Measurements from ENCODE around the gene VTA1.

DNA sequence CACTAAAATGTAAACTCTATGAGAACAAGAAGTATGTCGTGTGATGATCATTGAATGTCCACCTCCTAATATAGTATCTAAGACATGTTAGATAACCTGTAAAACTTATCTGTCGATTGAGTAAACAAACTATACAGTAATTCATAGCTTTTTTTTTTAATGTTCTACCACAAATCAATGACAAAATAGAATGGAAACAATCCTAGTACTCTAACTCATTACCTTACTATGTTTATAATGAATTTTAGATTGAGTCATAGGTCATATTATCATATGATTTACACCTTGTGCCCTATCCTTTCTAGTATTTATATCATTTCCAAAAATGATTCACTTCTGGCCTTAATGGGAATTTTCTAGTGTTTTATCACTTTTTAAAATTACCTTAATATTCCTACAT lies 6.1 kb downstream of the VTA1 start:
- TF ChIP-seq, protein P1, sequence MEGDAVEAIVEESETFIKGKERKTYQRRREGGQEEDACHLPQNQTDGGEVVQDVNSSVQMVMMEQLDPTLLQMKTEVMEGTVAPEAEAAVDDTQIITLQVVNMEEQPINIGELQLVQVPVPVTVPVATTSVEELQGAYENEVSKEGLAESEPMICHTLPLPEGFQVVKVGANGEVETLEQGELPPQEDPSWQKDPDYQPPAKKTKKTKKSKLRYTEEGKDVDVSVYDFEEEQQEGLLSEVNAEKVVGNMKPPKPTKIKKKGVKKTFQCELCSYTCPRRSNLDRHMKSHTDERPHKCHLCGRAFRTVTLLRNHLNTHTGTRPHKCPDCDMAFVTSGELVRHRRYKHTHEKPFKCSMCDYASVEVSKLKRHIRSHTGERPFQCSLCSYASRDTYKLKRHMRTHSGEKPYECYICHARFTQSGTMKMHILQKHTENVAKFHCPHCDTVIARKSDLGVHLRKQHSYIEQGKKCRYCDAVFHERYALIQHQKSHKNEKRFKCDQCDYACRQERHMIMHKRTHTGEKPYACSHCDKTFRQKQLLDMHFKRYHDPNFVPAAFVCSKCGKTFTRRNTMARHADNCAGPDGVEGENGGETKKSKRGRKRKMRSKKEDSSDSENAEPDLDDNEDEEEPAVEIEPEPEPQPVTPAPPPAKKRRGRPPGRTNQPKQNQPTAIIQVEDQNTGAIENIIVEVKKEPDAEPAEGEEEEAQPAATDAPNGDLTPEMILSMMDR (IDR thresholded peaks at IDR 0.05; ENCODE audit: borderline replicate concordance, extremely low read depth, low read length, poor library complexity, severe bottlenecking): no peak
- TF ChIP-seq EZH2 (IDR thresholded peaks at IDR 0.05; ENCODE audit: borderline replicate concordance, low read depth, low read length, severe bottlenecking): no peak
